HCT116 (cell line): ENCODE results near the gene ARL5A. TPM values are rescaled to one million over a fixed set of nuclear protein-coding genes. Genes with fewer than 3 reads are reported as not detected.

Experiments used
- ATAC-seq: fragments of 200-7000 bp; cut with Tn5 transposase; 2 replicates; pipeline ENCODE4 v1.9.1; 2020; ENCODE audit warnings: mild to moderate bottlenecking, moderate library complexity
- BruUV-seq: library from RNA; stranded (reverse); fragments of 400-500 nt; replicated peaks from 2 replicates; lab custom pipeline; 2021; lab: Mats Ljungman, UMichigan
- CTCF ChIA-PET: fragments of 300-600 bp; sonication (Branson Sonifier 250); formaldehyde crosslinking; loops from one replicate; lab custom pipeline; 2021; ENCODE audit warnings: antibody characterized with exemption; lab: Charles Lee
- POLR2A ChIA-PET: fragments of 300-600, 350-600 bp; sonication (Branson Sonifier 250); formaldehyde crosslinking; loops from one replicate; lab custom pipeline; 2021; ENCODE audit warnings: antibody characterized with exemption; lab: Charles Lee
- RAD21 ChIA-PET, 2 experiments: fragments of 300-600 bp; sonication (Branson Sonifier 250); formaldehyde crosslinking; loops; one replicate each; lab custom pipeline; 2023; ENCODE audit warnings: low total read pairs in 2 of 2; ENCODE audit not compliant: uncharacterized antibody in 2 of 2, unreplicated experiment in 2 of 2, low non-redundant PET in 1 of 2; lab: Charles Lee
- DNase-seq: peaks from one replicate; pipeline ENCODE4 v3.0.0-alpha.2; 2010; ENCODE audit warnings: low read depth, low spot score
- H2AFZ ChIP-seq: fragments of 200-600 bp; shearing (Covaris generic), sonication (generic); 2 replicates; pipeline ENCODE4 v1.6.1; 2017; ENCODE audit warnings: low read depth, mixed run types, mixed read lengths, antibody characterized with exemption, low read length; ENCODE audit not compliant: poor library complexity, severe bottlenecking
- H3K27ac ChIP-seq: 2 replicates; pipeline ENCODE4 v1.5.1; 2012; ENCODE audit warnings: low read depth, low read length
- H3K27me3 ChIP-seq: fragments of 200-600 bp; sonication (generic); 2 replicates; pipeline ENCODE4 v1.6.1; 2016; ENCODE audit warnings: mixed run types, low read length, mixed read lengths; ENCODE audit not compliant: insufficient read depth
- H3K36me3 ChIP-seq, 2 experiments: fragments of 200-500 bp in 1 of 2; fragments of 200-600 bp in 1 of 2; sonication (Bioruptor generic) in 1 of 2; sonication (generic) in 1 of 2; 2 replicates each; pipeline versions ENCODE4 v1.5.1 to v1.6.1; 2014 to 2016; ENCODE audit warnings: low read length in 2 of 2, inconsistent platforms in 1 of 2, mixed read lengths in 1 of 2, mixed run types in 1 of 2; ENCODE audit not compliant: insufficient read depth in 2 of 2, control insufficient read depth in 1 of 2
- H3K4me1 ChIP-seq, 2 experiments: fragments of 200-600 bp in 1 of 2; sonication (generic) in 1 of 2; 2 replicates each; pipeline versions ENCODE4 v1.5.1 to v1.6.1; 2012 to 2017; ENCODE audit warnings: low read length in 2 of 2, inconsistent platforms in 1 of 2, mild to moderate bottlenecking in 1 of 2, mixed read lengths in 1 of 2, mixed run types in 1 of 2, moderate library complexity in 1 of 2; ENCODE audit not compliant: insufficient read depth in 2 of 2, control insufficient read depth in 1 of 2
- H3K4me2 ChIP-seq: fragments of 200-600 bp; sonication (generic); 2 replicates; pipeline ENCODE4 v1.6.1; 2017; ENCODE audit warnings: mixed run types, low read length, mixed read lengths
- H3K4me3 ChIP-seq, 2 experiments: fragments of 200-600 bp in 1 of 2; sonication (generic) in 1 of 2; replicated peaks in 1 of 2; 2 replicates each; pipeline ENCODE4 v1.5.1; 2011 to 2016; ENCODE audit warnings: low read length in 2 of 2, control low read depth in 1 of 2, low read depth in 1 of 2, mild to moderate bottlenecking in 1 of 2, mixed read lengths in 1 of 2, mixed run types in 1 of 2
- H3K79me2 ChIP-seq: fragments of 200-600 bp; sonication (generic); 2 replicates; pipeline ENCODE4 v1.6.1; 2017; ENCODE audit warnings: mild to moderate bottlenecking, mixed run types, low read length, moderate library complexity, mixed read lengths; ENCODE audit not compliant: insufficient read depth
- H3K9ac ChIP-seq: fragments of 200-600 bp; sonication (generic); 2 replicates; pipeline ENCODE4 v1.6.1; 2016; ENCODE audit warnings: low read length, mixed read lengths
- H3K9me2 ChIP-seq: fragments of 200-600 bp; sonication (generic), shearing (Covaris generic); 2 replicates; pipeline ENCODE4 v1.6.1; 2017; ENCODE audit warnings: mixed run types, mild to moderate bottlenecking, moderate library complexity; ENCODE audit not compliant: insufficient read depth
- H3K9me3 ChIP-seq, 2 experiments: fragments of 200-500 bp in 1 of 2; fragments of 200-600 bp in 1 of 2; sonication (Bioruptor generic) in 1 of 2; sonication (generic) in 1 of 2; 2 replicates each; pipeline ENCODE4 v1.6.1; 2014 to 2017; ENCODE audit warnings: low read length in 2 of 2, mixed read lengths in 2 of 2, inconsistent platforms in 1 of 2, low read depth in 1 of 2, mild to moderate bottlenecking in 1 of 2, mixed run types in 1 of 2, moderate library complexity in 1 of 2; ENCODE audit not compliant: control insufficient read depth in 1 of 2, insufficient read depth in 1 of 2
- H4K20me1 ChIP-seq: fragments of 200-600 bp; sonication (generic), shearing (Covaris generic); 2 replicates; pipeline ENCODE4 v1.6.1; 2017; ENCODE audit warnings: mixed run types, mild to moderate bottlenecking, moderate library complexity; ENCODE audit not compliant: insufficient read depth
- CBX3 ChIP-seq: IDR thresholded peaks from 2 replicates; pipeline ENCODE4 v1.6.1; 2012; ENCODE audit warnings: low read depth
- CEBPB ChIP-seq: IDR thresholded peaks from 2 replicates; pipeline ENCODE4 v1.6.1; 2012; ENCODE audit warnings: low read depth
- CTCF ChIP-seq, 3 experiments: fragments of 200-600 bp in 1 of 3; sonication (generic) in 1 of 3; IDR thresholded peaks in 2 of 3; conservative IDR thresholded peaks in 1 of 3; 2 replicates each; pipeline ENCODE4 v1.5.1; 2012 to 2017; ENCODE audit warnings: low read depth in 2 of 3, low read length in 2 of 3, antibody characterized with exemption in 1 of 3, borderline replicate concordance in 1 of 3, control low read depth in 1 of 3, mild to moderate bottlenecking in 1 of 3, mixed read lengths in 1 of 3, mixed run types in 1 of 3, moderate library complexity in 1 of 3; ENCODE audit not compliant: insufficient read depth in 1 of 3
- EGR1 ChIP-seq: IDR thresholded peaks from 2 replicates; pipeline ENCODE4 v1.6.1; 2012; ENCODE audit warnings: low read depth
- EZH2 ChIP-seq: fragments of 200-600 bp; sonication (generic); IDR thresholded peaks from 2 replicates; pipeline ENCODE4 v1.6.1; 2017; ENCODE audit warnings: antibody characterized with exemption, mixed run types
- EZH2phosphoT487 ChIP-seq: fragments of 200-600 bp; IDR thresholded peaks from 2 replicates; pipeline ENCODE4 v1.6.1; 2018; ENCODE audit warnings: antibody characterized with exemption, borderline replicate concordance
- FOSL1 ChIP-seq: IDR thresholded peaks from 2 replicates; pipeline ENCODE4 v1.6.1; 2012; ENCODE audit warnings: low read depth
- POLR2A ChIP-seq: IDR thresholded peaks from 2 replicates; pipeline ENCODE4 v1.7.0; 2011; ENCODE audit warnings: borderline replicate concordance; ENCODE audit not compliant: insufficient read depth, insufficient read length; ENCODE audit errors: extremely low read depth
- POLR2AphosphoS5 ChIP-seq: IDR thresholded peaks from 2 replicates; pipeline ENCODE4 v1.6.1; 2011; ENCODE audit warnings: mild to moderate bottlenecking, low read depth, low read length, moderate library complexity
- RAD21 ChIP-seq: IDR thresholded peaks from 2 replicates; pipeline ENCODE4 v1.6.1; 2012; ENCODE audit warnings: low read depth, mild to moderate bottlenecking
- SIN3A ChIP-seq: IDR thresholded peaks from 2 replicates; pipeline ENCODE4 v1.6.1; 2012; ENCODE audit warnings: low read depth
- SP1 ChIP-seq: IDR thresholded peaks from 2 replicates; pipeline ENCODE4 v1.6.1; 2012; ENCODE audit warnings: low read depth
- SRF ChIP-seq: IDR thresholded peaks from 2 replicates; pipeline ENCODE4 v1.6.1; 2012; ENCODE audit warnings: low read depth
- TCF7L2 ChIP-seq: IDR thresholded peaks from 2 replicates; pipeline ENCODE4 v1.7.0; 2011; ENCODE audit warnings: borderline replicate concordance, inconsistent platforms; ENCODE audit not compliant: insufficient read depth, insufficient read length; ENCODE audit errors: extremely low read depth
- ZNF274 ChIP-seq: fragments of 200-500 bp; sonication (Bioruptor generic); IDR thresholded peaks from 2 replicates; pipeline ENCODE4 v1.6.1; 2014; ENCODE audit warnings: mild to moderate bottlenecking, low read depth, low read length, inconsistent platforms
- intact Hi-C: fragments of 100-400 bp; cut with micrococcal nuclease; formaldehyde crosslinking; loops from 2 replicates; pipeline ENCODE4 v1.10.0; 2022
- total RNA-seq: library from RNA; stranded (reverse); gene quantifications from one replicate; pipeline ENCODE4 v1.2.1, GENCODE V29; 2021; ENCODE audit not compliant: unreplicated experiment
- TF ChIP-seq, protein P1 (sequence below): IDR thresholded peaks from 2 replicates; pipeline ENCODE4 v1.6.1; 2012; ENCODE audit warnings: low read depth
- TF ChIP-seq, protein P2 (sequence below): IDR thresholded peaks from 2 replicates; pipeline ENCODE4 v1.6.1; 2012
- TF ChIP-seq, protein P3 (sequence below): IDR thresholded peaks from 2 replicates; pipeline ENCODE4 v1.6.1; 2011; ENCODE audit warnings: mild to moderate bottlenecking, low read length, moderate library complexity; ENCODE audit not compliant: insufficient replicate concordance; ENCODE audit errors: extremely low read depth

ARL5A gene
- total RNA-seq, 1 experiment from 2014 or later, result 74.4 TPM

DNA sequence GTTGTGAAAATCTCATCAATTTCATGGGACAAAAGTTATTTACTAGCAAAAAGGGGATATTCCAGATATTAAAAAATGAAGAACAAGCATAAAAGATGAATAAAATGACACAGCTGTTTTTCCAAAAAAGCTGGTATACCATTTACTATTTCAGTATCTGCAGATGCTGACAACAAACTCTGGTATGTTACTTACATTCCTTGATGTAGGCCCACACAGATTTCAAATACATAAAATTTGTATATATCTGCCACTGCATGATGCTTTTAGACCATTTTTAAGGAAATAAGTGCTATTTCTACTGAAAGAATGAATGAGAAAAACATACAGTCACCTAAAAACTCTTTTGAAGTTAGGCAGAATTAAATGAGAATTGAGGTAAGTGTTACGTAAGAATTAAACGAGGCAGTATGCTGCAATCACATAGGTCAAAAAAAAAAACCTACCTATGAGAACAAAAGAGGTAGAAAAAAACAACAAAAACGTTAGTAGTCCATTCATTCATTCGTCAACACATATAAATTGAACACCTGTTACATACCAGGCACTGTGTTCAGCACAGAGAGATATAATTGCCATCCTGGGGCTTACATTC lies 32.5 kb downstream of the ARL5A start:
- DNase-seq (no peak), ATAC-seq (no peak)
- Histone ChIP-seq H3K27me3 (no peaks in the 10 kb centered on the region), H3K27ac (no peak overlapping the region), H3K9me2 (no peaks in the 10 kb centered on the region), H3K4me3 (no peak overlapping the region), H3K9me3 (no peaks in the 10 kb centered on the region), H3K79me2 (no peaks in the 10 kb centered on the region), H3K36me3 (0 out of 4 replicates have a peak, but pooled peaks cover 0 to 2% of the 10 kb centered on the region in 2 experiments), H3K4me1 (peaks cover 13 to 37% of the 10 kb centered on the region in 2 experiments), H3K4me2 (peak overlapping the region; percentile 44; the same call in 1 of the 2 replicates), H4K20me1 (peaks cover 4% of the 10 kb centered on the region; the same call in 1 of the 2 replicates), H3K9ac (no peak overlapping the region), H2AFZ (no peak overlapping the region)
- RAD21 ChIA-PET, result no interaction called here
- TF ChIP-seq, protein P1, sequence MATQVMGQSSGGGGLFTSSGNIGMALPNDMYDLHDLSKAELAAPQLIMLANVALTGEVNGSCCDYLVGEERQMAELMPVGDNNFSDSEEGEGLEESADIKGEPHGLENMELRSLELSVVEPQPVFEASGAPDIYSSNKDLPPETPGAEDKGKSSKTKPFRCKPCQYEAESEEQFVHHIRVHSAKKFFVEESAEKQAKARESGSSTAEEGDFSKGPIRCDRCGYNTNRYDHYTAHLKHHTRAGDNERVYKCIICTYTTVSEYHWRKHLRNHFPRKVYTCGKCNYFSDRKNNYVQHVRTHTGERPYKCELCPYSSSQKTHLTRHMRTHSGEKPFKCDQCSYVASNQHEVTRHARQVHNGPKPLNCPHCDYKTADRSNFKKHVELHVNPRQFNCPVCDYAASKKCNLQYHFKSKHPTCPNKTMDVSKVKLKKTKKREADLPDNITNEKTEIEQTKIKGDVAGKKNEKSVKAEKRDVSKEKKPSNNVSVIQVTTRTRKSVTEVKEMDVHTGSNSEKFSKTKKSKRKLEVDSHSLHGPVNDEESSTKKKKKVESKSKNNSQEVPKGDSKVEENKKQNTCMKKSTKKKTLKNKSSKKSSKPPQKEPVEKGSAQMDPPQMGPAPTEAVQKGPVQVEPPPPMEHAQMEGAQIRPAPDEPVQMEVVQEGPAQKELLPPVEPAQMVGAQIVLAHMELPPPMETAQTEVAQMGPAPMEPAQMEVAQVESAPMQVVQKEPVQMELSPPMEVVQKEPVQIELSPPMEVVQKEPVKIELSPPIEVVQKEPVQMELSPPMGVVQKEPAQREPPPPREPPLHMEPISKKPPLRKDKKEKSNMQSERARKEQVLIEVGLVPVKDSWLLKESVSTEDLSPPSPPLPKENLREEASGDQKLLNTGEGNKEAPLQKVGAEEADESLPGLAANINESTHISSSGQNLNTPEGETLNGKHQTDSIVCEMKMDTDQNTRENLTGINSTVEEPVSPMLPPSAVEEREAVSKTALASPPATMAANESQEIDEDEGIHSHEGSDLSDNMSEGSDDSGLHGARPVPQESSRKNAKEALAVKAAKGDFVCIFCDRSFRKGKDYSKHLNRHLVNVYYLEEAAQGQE, result no peak
- TF ChIP-seq ZNF274 (no peak), SIN3A (no peak), SRF (no peak), POLR2A (no peak), POLR2AphosphoS5 (no peak), EZH2 (no peak), EZH2phosphoT487 (no peak), CEBPB (no peak), CTCF (IDR thresholded peaks at IDR 0.05 in 2 of 3, conservative IDR thresholded peaks at IDR 0.05 in 1 of 3; ENCODE audit: borderline replicate concordance in 1 of 3, insufficient read depth in 1 of 3, low read depth in 2 of 3, low read length in 2 of 3) (no peak), SP1 (no peak), CBX3 (no peak), RAD21 (no peak), FOSL1 (no peak), EGR1 (no peak), TCF7L2 (no peak)
- TF ChIP-seq, protein P2, sequence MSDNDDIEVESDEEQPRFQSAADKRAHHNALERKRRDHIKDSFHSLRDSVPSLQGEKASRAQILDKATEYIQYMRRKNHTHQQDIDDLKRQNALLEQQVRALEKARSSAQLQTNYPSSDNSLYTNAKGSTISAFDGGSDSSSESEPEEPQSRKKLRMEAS, result no peak
- TF ChIP-seq, protein P3, sequence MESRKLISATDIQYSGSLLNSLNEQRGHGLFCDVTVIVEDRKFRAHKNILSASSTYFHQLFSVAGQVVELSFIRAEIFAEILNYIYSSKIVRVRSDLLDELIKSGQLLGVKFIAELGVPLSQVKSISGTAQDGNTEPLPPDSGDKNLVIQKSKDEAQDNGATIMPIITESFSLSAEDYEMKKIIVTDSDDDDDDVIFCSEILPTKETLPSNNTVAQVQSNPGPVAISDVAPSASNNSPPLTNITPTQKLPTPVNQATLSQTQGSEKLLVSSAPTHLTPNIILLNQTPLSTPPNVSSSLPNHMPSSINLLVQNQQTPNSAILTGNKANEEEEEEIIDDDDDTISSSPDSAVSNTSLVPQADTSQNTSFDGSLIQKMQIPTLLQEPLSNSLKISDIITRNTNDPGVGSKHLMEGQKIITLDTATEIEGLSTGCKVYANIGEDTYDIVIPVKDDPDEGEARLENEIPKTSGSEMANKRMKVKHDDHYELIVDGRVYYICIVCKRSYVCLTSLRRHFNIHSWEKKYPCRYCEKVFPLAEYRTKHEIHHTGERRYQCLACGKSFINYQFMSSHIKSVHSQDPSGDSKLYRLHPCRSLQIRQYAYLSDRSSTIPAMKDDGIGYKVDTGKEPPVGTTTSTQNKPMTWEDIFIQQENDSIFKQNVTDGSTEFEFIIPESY, result no peak
- intact Hi-C loops, result no loop called here
- CTCF ChIA-PET, result no interaction called here
- BruUV-seq, result no TSS peak
- POLR2A ChIA-PET, result no interaction called here
